Measurements from ENCODE around the gene SSTR4. TPM values are rescaled to one million over a fixed set of nuclear protein-coding genes. Genes with fewer than 3 reads are reported as not detected.

Gene SSTR4
- total and polyA plus RNA-seq, 4 donors: not detected

DNA sequence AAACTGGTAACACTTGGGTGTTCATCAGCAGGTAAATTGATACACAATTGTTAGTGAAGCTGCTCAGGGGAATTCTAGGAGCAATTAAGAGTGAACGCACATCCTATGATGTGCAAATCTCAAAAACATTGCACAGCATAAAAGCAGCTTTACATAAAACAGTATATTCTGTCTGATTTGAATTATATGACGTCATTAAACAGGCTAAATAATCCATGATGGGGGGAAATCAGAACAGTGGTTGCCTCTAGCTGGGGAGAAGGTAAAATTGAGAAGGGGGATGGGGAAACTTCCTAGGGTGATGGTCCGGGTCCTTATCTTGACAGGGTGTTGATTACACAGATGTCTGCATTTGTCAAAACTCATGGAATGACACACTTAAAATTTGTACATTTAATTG, 31.7 kb downstream of the SSTR4 start:
- TF ChIP-seq JUND (IDR thresholded peaks at IDR 0.05) (no peak), NR2F2 (IDR thresholded peaks at IDR 0.05) (no peak), ZBTB33 (IDR thresholded peaks at IDR 0.05) (no peak), FOXA2 (IDR thresholded peaks at IDR 0.05) (no peak), FOXA1 (IDR thresholded peaks at IDR 0.05) (no peak), RAD21 (IDR thresholded peaks at IDR 0.05) (no peak)
- TF ChIP-seq, protein P1, sequence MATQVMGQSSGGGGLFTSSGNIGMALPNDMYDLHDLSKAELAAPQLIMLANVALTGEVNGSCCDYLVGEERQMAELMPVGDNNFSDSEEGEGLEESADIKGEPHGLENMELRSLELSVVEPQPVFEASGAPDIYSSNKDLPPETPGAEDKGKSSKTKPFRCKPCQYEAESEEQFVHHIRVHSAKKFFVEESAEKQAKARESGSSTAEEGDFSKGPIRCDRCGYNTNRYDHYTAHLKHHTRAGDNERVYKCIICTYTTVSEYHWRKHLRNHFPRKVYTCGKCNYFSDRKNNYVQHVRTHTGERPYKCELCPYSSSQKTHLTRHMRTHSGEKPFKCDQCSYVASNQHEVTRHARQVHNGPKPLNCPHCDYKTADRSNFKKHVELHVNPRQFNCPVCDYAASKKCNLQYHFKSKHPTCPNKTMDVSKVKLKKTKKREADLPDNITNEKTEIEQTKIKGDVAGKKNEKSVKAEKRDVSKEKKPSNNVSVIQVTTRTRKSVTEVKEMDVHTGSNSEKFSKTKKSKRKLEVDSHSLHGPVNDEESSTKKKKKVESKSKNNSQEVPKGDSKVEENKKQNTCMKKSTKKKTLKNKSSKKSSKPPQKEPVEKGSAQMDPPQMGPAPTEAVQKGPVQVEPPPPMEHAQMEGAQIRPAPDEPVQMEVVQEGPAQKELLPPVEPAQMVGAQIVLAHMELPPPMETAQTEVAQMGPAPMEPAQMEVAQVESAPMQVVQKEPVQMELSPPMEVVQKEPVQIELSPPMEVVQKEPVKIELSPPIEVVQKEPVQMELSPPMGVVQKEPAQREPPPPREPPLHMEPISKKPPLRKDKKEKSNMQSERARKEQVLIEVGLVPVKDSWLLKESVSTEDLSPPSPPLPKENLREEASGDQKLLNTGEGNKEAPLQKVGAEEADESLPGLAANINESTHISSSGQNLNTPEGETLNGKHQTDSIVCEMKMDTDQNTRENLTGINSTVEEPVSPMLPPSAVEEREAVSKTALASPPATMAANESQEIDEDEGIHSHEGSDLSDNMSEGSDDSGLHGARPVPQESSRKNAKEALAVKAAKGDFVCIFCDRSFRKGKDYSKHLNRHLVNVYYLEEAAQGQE (IDR thresholded peaks at IDR 0.05): no peak
- TF ChIP-seq, protein P2, sequence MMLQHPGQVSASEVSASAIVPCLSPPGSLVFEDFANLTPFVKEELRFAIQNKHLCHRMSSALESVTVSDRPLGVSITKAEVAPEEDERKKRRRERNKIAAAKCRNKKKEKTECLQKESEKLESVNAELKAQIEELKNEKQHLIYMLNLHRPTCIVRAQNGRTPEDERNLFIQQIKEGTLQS (IDR thresholded peaks at IDR 0.05): no peak
- Histone ChIP-seq H3K27ac (ENCODE audit: low read depth in 1 of 2, low read length in 2 of 2) (no peak overlapping the region), H3K9me3 (ENCODE audit: control insufficient read depth in 4 of 4, low read length in 3 of 4) (no peaks in the 10 kb centered on the region), H3K4me3 (ENCODE audit: low read depth in 1 of 3, low read length in 3 of 3) (no peak overlapping the region), H3K4me1 (ENCODE audit: control insufficient read depth in 4 of 4, insufficient read depth in 4 of 4, low read length in 3 of 4) (no peaks in the 10 kb centered on the region), H3K9ac (ENCODE audit: low read depth in 1 of 2, low read length in 2 of 2) (no peak overlapping the region), H3K36me3 (ENCODE audit: control insufficient read depth in 4 of 4, insufficient read depth in 3 of 4, low read depth in 1 of 4, low read length in 3 of 4) (no peaks in the 10 kb centered on the region), H3K27me3 (ENCODE audit: control insufficient read depth in 4 of 4, insufficient read depth in 4 of 4, low read length in 3 of 4) (peaks cover 0 to 2% (median 0%) of the 10 kb centered on the region in 4 donors)
- 66% methylated on average over 3 of the region's 3 CpGs for WGBS
- DNase-seq (ENCODE audit: low spot score): no peak

GRCh38 chr20:23068283-23068682, 33.2 kb downstream of the SSTR4 start:
- no peak overlapping the region for H3K9ac ChIP-seq (ENCODE audit: low read depth in 1 of 2, low read length in 2 of 2)
- peaks cover 0 to 2% (median 0%) of the 10 kb centered on the region in 4 donors for H3K27me3 ChIP-seq (ENCODE audit: control insufficient read depth in 4 of 4, insufficient read depth in 4 of 4, low read length in 3 of 4)
- DNase-seq (ENCODE audit: low spot score): no peak
- no peak overlapping the region for H3K27ac ChIP-seq (ENCODE audit: low read depth in 1 of 2, low read length in 2 of 2)
- TF ChIP-seq, protein P1 (IDR thresholded peaks at IDR 0.05): no peak
- no peak for TF ChIP-seq MAX (IDR thresholded peaks at IDR 0.05)
- no peak for TF ChIP-seq NR2F2 (IDR thresholded peaks at IDR 0.05)
- TF ChIP-seq RXRA (IDR thresholded peaks at IDR 0.05): no peak
- TF ChIP-seq EGR1 (IDR thresholded peaks at IDR 0.05; ENCODE audit: low read depth in 2 of 2): no peak
- 90% methylated on average over 1 of the region's 1 CpG for WGBS
- H3K9me3 ChIP-seq (ENCODE audit: control insufficient read depth in 4 of 4, low read length in 3 of 4): no peaks in the 10 kb centered on the region
- H3K4me3 ChIP-seq (ENCODE audit: low read depth in 1 of 3, low read length in 3 of 3): no peak overlapping the region
- no peaks in the 10 kb centered on the region for H3K4me1 ChIP-seq (ENCODE audit: control insufficient read depth in 4 of 4, insufficient read depth in 4 of 4, low read length in 3 of 4)
- no peaks in the 10 kb centered on the region for H3K36me3 ChIP-seq (ENCODE audit: control insufficient read depth in 4 of 4, insufficient read depth in 3 of 4, low read depth in 1 of 4, low read length in 3 of 4)

Measured in liver (tissue), 9 donors.